Measurements from ENCODE around the gene C1orf198.

C1orf198 gene

DNA sequence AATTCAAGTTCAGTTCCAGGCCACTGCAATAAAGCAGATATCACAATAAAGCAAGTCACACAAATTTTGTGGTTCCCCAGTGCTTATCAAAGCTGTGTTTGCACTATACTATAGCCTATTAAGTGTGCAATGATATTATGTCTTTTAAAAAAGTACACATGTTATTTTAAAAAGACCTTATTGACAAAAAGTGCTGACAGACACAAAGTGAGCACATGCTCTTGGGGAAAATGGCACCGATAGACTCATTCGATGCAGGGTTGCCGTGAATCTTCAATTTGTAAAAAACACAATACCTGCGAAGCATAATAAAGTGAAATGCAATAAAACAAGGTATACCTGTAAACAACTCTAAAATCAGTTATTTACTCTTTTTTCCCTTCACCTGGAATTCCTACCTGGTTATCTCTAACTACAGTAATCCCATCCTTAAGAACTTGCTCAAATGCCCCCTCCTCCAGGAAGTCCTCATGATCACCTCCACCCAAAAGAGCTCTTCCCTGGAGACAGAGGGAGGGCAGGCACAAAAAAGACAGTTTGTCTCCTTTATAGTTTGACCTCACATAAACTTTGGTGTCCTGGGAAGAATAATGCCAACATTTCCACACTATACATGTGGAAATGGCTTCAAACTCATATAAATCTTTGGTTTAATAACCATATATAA, 9.7 kb upstream of the C1orf198 start:
- TF ChIP-seq, protein P1, sequence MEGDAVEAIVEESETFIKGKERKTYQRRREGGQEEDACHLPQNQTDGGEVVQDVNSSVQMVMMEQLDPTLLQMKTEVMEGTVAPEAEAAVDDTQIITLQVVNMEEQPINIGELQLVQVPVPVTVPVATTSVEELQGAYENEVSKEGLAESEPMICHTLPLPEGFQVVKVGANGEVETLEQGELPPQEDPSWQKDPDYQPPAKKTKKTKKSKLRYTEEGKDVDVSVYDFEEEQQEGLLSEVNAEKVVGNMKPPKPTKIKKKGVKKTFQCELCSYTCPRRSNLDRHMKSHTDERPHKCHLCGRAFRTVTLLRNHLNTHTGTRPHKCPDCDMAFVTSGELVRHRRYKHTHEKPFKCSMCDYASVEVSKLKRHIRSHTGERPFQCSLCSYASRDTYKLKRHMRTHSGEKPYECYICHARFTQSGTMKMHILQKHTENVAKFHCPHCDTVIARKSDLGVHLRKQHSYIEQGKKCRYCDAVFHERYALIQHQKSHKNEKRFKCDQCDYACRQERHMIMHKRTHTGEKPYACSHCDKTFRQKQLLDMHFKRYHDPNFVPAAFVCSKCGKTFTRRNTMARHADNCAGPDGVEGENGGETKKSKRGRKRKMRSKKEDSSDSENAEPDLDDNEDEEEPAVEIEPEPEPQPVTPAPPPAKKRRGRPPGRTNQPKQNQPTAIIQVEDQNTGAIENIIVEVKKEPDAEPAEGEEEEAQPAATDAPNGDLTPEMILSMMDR (conservative IDR thresholded peaks at IDR 0.05; ENCODE audit: control insufficient read depth, insufficient read depth, low read depth, low read length): no peak
- no peak for DNase-seq (ENCODE audit: low read depth)
- H3K4me3 ChIP-seq (ENCODE audit: control insufficient read depth, low read depth, low read length): no peak overlapping the region

DNA sequence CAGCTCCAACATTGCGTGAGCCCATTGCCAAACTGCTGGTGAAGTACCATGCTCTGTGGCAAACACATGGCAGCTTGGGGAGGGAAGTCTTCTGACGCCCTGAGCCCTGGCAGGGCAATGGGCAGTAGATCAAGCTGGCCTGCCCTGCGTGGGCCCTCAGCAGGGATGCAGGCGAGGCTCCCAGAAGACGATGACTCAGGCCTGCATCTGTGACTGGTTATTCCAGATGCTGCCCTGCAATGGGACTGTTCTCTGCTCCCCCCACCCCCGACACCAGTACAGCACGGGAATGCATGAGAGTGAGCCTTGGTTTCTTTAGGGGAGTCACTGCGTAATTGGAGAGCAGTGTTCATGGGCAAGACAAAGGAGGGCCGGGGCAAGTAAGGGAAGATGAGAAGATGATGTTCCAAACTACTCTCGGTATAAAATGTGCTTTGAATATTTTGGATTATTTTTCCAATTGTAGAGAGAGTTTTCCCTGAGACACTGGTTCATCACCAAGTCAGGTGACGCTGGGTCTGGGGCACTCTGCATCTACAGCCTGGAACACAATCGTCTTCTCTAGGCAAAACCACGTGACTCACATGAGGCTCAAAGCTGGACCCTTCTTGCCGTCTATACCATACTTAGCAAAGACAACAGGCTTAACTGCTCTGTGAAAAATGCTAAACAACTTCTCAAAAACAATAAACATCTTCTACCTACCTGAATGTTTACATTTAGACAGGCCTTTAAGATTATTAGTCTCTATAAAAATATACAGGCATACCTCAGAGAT, 9.0 kb upstream of the C1orf198 start:
- H3K4me3 ChIP-seq (ENCODE audit: control insufficient read depth, low read depth, low read length): no peak overlapping the region
- DNase-seq (ENCODE audit: low read depth): peak; percentile 89
- TF ChIP-seq, protein P1 (conservative IDR thresholded peaks at IDR 0.05; ENCODE audit: control insufficient read depth, insufficient read depth, low read depth, low read length): no peak

DNA sequence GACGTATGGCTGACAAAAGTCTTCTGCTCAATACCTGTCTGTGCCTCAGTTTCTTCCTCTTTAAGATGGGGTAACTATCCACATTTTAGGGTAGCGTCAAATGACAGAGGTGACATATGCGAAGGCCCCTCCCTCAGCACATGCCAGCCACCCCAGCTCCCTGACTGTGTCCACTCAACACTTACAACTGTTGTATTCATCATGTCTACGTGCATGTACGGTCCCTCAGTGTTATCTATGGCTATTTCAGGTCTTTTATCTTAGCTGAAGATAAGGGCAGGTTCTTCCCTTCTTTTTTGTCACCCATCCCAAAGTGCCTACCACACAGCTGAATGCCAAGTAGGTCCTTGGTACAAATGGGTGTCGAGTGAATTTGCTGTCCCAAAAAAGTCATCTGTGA, 8.3 kb upstream of the C1orf198 start:
- H3K4me3 ChIP-seq (ENCODE audit: control insufficient read depth, low read depth, low read length): no peak overlapping the region
- DNase-seq (ENCODE audit: low read depth): no peak
- TF ChIP-seq, protein P1 (conservative IDR thresholded peaks at IDR 0.05; ENCODE audit: control insufficient read depth, insufficient read depth, low read depth, low read length): no peak

DNA sequence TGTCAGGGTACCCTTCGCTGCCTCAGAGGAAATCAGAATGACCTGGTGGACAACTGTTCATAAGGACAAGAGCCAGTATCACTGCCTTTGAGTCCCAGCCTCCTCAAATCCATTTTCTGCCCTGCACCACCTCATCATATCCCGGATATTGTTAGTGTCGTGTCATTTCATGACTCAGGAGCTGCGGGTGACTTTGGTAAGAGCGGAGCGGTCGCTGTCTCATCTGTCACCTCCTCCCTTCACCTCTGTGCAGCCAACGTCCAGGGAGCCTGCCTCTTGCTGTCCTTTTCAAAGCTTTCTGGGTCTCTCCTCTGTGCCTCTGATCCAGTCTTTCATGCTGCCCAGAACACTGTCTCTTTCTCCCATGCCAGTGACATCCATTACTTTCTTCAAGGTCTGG, 7.0 kb upstream of the C1orf198 start:
- no peak overlapping the region for H3K4me3 ChIP-seq (ENCODE audit: control insufficient read depth, low read depth, low read length)
- TF ChIP-seq, protein P1 (conservative IDR thresholded peaks at IDR 0.05; ENCODE audit: control insufficient read depth, insufficient read depth, low read depth, low read length): no peak
- no peak for DNase-seq (ENCODE audit: low read depth)

DNA sequence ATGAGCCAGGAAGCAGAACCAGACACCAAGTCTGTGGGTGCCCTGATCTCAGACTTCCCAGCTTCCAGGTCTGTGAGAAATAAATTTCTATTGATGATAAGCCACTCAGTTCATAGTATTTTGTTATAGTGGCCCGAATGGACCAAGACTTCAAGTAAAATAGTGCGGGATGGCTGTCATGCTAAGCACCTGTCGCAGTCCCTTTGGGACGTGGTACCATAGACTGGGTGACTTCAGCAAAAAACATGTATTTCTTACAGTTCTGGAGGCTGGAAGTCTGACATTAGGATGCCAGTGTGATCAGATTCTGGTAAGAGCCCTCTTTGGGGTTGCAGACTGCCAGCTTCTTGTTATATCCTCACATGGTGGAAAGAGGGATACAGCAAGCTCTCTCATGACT, 2.6 kb upstream of the C1orf198 start:
- H3K4me3 ChIP-seq (ENCODE audit: control insufficient read depth, low read depth, low read length): no peak overlapping the region
- DNase-seq (ENCODE audit: low read depth): no peak
- TF ChIP-seq, protein P1 (conservative IDR thresholded peaks at IDR 0.05; ENCODE audit: control insufficient read depth, insufficient read depth, low read depth, low read length): no peak

DNA sequence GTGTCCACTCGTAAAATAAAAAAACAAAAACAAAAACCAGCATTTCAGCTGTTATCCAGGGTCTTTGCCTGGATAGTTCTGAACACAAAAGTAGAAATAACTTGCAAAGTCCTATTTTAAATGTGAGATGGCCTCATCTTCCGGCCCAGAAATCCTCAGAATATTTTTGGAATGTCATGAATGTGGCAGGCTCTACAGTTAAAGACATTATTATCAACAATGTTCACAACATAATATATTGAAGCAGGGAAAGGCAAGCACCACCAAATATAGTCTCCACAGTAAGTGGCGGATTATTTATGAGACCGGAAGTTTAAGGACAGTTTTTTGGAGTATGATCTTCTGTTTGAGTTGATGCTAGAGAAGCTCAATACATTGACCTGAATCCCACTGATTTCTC, 1.2 kb upstream of the C1orf198 start:
- H3K4me3 ChIP-seq (ENCODE audit: control insufficient read depth, low read depth, low read length): no peak overlapping the region
- no peak for DNase-seq (ENCODE audit: low read depth)
- TF ChIP-seq, protein P1 (conservative IDR thresholded peaks at IDR 0.05; ENCODE audit: control insufficient read depth, insufficient read depth, low read depth, low read length): no peak
